Measurements from ENCODE around the gene C20orf144. TPM values are rescaled to one million over a fixed set of nuclear protein-coding genes. Genes with fewer than 3 reads are reported as not detected.

C20orf144 gene
- polyA plus RNA-seq, 2 donors, result 0.02 to 0.04 TPM

DNA sequence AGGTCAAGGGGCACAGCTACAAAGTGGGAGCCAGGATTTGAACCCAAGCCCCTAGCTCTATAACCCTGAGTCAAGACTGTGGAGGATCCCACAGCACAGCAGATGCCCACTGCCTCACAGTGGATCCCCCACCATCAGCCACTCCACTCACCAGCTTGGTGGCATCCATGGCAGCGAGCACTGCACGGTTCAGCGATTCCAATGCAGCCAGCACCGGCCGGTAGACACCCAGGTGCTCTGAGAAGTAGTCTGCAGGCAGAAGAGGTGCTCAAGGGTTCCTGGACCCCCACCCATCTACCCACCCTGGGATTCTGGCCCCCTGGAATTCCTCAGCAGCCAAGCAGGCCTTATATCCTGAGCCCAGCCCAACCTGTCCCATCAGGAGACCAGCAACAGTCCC lies 7.1 kb downstream of the C20orf144 start:
- Histone ChIP-seq H3K27ac (ENCODE audit: low read depth in 2 of 2, low read length in 1 of 2) (no peak overlapping the region), H3K9me3 (ENCODE audit: control insufficient read depth in 2 of 2, insufficient read depth in 1 of 2, low read depth in 1 of 2, low read length in 1 of 2) (no peaks in the 10 kb centered on the region), H3K4me1 (ENCODE audit: control insufficient read depth in 2 of 2, insufficient read depth in 2 of 2, low read length in 1 of 2) (peaks cover 6 to 25% of the 10 kb centered on the region in 2 donors), H3K27me3 (ENCODE audit: control insufficient read depth in 1 of 2, insufficient read depth in 2 of 2, low read length in 2 of 2) (no peaks in the 10 kb centered on the region), H3K36me3 (ENCODE audit: control insufficient read depth in 2 of 2, insufficient read depth in 2 of 2, low read length in 1 of 2) (peaks cover 0 to 2% of the 10 kb centered on the region in 2 donors), H3K4me3 (ENCODE audit: low read depth in 1 of 2, low read length in 2 of 2) (no peak overlapping the region)
- WGBS, 2 donors, result 90 to 97% methylated on average over 5 of the region's 5 CpGs

DNA sequence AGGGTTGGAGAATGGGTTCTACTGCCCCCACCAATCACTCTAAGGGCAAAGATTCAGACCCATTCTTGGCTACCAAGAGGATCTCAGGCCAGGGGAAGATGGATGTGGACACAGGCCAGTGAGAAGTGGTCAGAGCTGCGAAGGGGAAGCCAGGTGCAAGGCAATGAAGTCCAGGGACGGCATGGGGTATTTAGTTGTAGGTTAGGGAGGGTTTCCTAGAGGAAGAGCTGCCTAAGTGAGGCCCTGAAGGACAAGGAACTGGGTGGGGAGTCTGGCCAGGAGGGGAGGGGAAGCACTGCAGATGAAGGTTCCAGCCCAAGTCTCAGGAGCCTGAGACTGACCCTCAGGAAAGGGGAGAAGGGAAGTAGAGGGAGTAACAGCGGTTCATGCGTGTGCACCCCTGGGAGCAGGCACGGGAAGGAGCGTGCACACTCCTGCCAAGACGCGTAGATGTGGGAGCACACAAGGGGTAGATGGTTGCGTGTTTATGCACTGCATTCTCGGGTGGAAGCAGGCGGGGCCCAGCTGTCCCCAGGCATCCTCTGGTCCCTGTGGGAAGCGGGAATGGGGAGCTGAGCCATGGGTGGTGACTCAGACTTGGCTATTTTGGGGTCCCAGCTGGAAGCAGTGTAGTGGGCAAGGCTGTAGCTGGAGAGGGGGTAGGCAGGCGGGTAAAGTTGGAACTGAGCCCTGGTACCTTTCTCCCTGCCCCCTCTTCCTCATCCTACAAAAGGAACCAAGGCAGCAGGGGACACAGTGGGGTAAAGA lies 7.9 kb downstream of the C20orf144 start:
- peaks cover 0 to 2% of the 10 kb centered on the region in 2 donors for H3K36me3 ChIP-seq (ENCODE audit: control insufficient read depth in 2 of 2, insufficient read depth in 2 of 2, low read length in 1 of 2)
- no peaks in the 10 kb centered on the region for H3K27me3 ChIP-seq (ENCODE audit: control insufficient read depth in 1 of 2, insufficient read depth in 2 of 2, low read length in 2 of 2)
- H3K9me3 ChIP-seq (ENCODE audit: control insufficient read depth in 2 of 2, insufficient read depth in 1 of 2, low read depth in 1 of 2, low read length in 1 of 2), result no peaks in the 10 kb centered on the region
- no peak overlapping the region for H3K27ac ChIP-seq (ENCODE audit: low read depth in 2 of 2, low read length in 1 of 2)
- H3K4me3 ChIP-seq (ENCODE audit: low read depth in 1 of 2, low read length in 2 of 2), result no peak overlapping the region
- peaks cover 4 to 20% of the 10 kb centered on the region in 2 donors for H3K4me1 ChIP-seq (ENCODE audit: control insufficient read depth in 2 of 2, insufficient read depth in 2 of 2, low read length in 1 of 2)
- WGBS, 2 donors, result 70 to 73% methylated on average over 13 of the region's 13 CpGs

GRCh38 chr20:33670715-33671499 lies 8.8 kb downstream of the C20orf144 start:
- H3K4me1 ChIP-seq (ENCODE audit: control insufficient read depth in 2 of 2, insufficient read depth in 2 of 2, low read length in 1 of 2), result peaks cover 4 to 20% of the 10 kb centered on the region in 2 donors
- 82 to 87% methylated on average over 6 of the region's 6 CpGs for WGBS, 2 donors
- no peak overlapping the region for H3K27ac ChIP-seq (ENCODE audit: low read depth in 2 of 2, low read length in 1 of 2)
- no peaks in the 10 kb centered on the region for H3K9me3 ChIP-seq (ENCODE audit: control insufficient read depth in 2 of 2, insufficient read depth in 1 of 2, low read depth in 1 of 2, low read length in 1 of 2)
- H3K4me3 ChIP-seq (ENCODE audit: low read depth in 1 of 2, low read length in 2 of 2), result no peak overlapping the region
- H3K27me3 ChIP-seq (ENCODE audit: control insufficient read depth in 1 of 2, insufficient read depth in 2 of 2, low read length in 2 of 2), result no peaks in the 10 kb centered on the region
- H3K36me3 ChIP-seq (ENCODE audit: control insufficient read depth in 2 of 2, insufficient read depth in 2 of 2, low read length in 1 of 2), result peaks cover 0 to 2% of the 10 kb centered on the region in 2 donors

DNA sequence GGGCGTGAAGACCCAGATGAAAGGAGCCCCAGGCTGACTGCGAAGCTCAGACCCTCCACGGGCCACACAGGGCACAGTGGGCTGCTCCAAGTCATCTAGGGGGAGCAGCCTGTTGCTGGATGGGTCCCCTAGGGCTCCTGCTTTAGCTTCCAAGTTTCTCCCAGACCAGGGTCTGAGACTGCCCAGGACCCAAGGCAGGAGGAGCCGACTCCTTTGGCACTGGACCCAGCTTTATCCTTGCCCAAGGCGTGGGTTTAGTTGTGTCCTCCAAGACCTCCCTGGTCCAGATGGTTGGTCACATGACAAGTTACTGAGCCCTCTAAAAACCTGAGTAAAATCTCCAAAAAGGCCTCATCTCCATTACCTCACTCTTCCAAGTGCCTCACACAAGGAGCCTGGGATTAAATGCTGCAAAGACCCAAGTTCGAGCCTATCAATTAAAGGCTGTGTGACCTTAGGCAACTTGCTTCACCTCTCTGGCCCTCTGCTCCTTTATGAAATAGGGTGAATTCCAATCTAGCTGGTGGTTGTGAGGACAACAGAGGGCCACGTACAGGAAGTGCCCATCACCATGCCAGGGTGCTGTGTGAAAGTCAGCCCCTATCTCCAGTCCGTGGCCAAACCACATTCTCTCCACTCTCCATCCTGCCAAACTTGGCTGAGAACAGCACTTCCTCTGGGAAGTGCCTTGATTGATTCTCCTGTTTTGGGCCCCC lies 9.6 kb downstream of the C20orf144 start:
- 79 to 82% methylated on average over 8 of the region's 8 CpGs for WGBS, 2 donors

GRCh38 chr20:33672426-33673113 lies 10.4 kb downstream of the C20orf144 start:
- 64 to 74% methylated on average over 17 of the region's 17 CpGs for WGBS, 2 donors
- H3K36me3 ChIP-seq (ENCODE audit: control insufficient read depth in 2 of 2, insufficient read depth in 2 of 2, low read length in 1 of 2), result peaks cover 0 to 9% of the 10 kb centered on the region in 2 donors
- H3K27ac ChIP-seq (ENCODE audit: low read depth in 2 of 2, low read length in 1 of 2), result no peak overlapping the region
- no peaks in the 10 kb centered on the region for H3K9me3 ChIP-seq (ENCODE audit: control insufficient read depth in 2 of 2, insufficient read depth in 1 of 2, low read depth in 1 of 2, low read length in 1 of 2)
- H3K4me1 ChIP-seq (ENCODE audit: control insufficient read depth in 2 of 2, insufficient read depth in 2 of 2, low read length in 1 of 2), result peaks cover 4 to 13% of the 10 kb centered on the region in 2 donors
- H3K4me3 ChIP-seq (ENCODE audit: low read depth in 1 of 2, low read length in 2 of 2), result no peak overlapping the region
- H3K27me3 ChIP-seq (ENCODE audit: control insufficient read depth in 1 of 2, insufficient read depth in 2 of 2, low read length in 2 of 2), result no peaks in the 10 kb centered on the region

More for the DNA sequence above, 9.6 kb downstream of the C20orf144 start:
- no peaks in the 10 kb centered on the region for H3K27me3 ChIP-seq (ENCODE audit: control insufficient read depth in 1 of 2, insufficient read depth in 2 of 2, low read length in 2 of 2)
- H3K9me3 ChIP-seq (ENCODE audit: control insufficient read depth in 2 of 2, insufficient read depth in 1 of 2, low read depth in 1 of 2, low read length in 1 of 2), result no peaks in the 10 kb centered on the region
- peaks cover 0 to 8% of the 10 kb centered on the region in 2 donors for H3K36me3 ChIP-seq (ENCODE audit: control insufficient read depth in 2 of 2, insufficient read depth in 2 of 2, low read length in 1 of 2)
- peak overlapping the region in 1 of 2 donors; percentile 33 for H3K27ac ChIP-seq (ENCODE audit: low read depth in 2 of 2, low read length in 1 of 2)
- no peak overlapping the region for H3K4me3 ChIP-seq (ENCODE audit: low read depth in 1 of 2, low read length in 2 of 2)
- H3K4me1 ChIP-seq (ENCODE audit: control insufficient read depth in 2 of 2, insufficient read depth in 2 of 2, low read length in 1 of 2), result peaks cover 4 to 18% of the 10 kb centered on the region in 2 donors

DNA sequence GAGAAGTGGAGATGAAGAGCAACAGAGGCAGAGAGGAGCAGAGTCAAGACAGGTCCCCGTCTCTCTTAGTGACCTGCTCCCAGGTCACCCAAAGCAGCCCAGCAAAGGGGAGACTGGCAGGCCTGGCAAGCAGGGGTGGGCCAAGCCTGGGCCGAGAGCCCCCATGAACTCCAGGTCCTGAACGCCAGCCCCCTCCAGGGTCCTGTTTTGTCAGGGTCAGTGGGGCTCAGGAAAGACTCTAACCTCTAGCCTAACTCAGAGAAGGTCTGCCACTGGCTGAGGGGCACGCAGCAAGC lies 10.9 kb downstream of the C20orf144 start:
- peaks cover 4 to 11% of the 10 kb centered on the region in 2 donors for H3K4me1 ChIP-seq (ENCODE audit: control insufficient read depth in 2 of 2, insufficient read depth in 2 of 2, low read length in 1 of 2)
- H3K9me3 ChIP-seq (ENCODE audit: control insufficient read depth in 2 of 2, insufficient read depth in 1 of 2, low read depth in 1 of 2, low read length in 1 of 2), result no peaks in the 10 kb centered on the region
- peak overlapping the region in 1 of 2 donors; percentile 28 for H3K27ac ChIP-seq (ENCODE audit: low read depth in 2 of 2, low read length in 1 of 2)
- H3K27me3 ChIP-seq (ENCODE audit: control insufficient read depth in 1 of 2, insufficient read depth in 2 of 2, low read length in 2 of 2), result no peaks in the 10 kb centered on the region
- whole genome bisulfite sequencing, 2 donors, result 76 to 83% methylated on average over 4 of the region's 4 CpGs
- H3K4me3 ChIP-seq (ENCODE audit: low read depth in 1 of 2, low read length in 2 of 2), result peak overlapping the region in 1 of 2 donors; percentile 77
- peaks cover 0 to 9% of the 10 kb centered on the region in 2 donors for H3K36me3 ChIP-seq (ENCODE audit: control insufficient read depth in 2 of 2, insufficient read depth in 2 of 2, low read length in 1 of 2)

DNA sequence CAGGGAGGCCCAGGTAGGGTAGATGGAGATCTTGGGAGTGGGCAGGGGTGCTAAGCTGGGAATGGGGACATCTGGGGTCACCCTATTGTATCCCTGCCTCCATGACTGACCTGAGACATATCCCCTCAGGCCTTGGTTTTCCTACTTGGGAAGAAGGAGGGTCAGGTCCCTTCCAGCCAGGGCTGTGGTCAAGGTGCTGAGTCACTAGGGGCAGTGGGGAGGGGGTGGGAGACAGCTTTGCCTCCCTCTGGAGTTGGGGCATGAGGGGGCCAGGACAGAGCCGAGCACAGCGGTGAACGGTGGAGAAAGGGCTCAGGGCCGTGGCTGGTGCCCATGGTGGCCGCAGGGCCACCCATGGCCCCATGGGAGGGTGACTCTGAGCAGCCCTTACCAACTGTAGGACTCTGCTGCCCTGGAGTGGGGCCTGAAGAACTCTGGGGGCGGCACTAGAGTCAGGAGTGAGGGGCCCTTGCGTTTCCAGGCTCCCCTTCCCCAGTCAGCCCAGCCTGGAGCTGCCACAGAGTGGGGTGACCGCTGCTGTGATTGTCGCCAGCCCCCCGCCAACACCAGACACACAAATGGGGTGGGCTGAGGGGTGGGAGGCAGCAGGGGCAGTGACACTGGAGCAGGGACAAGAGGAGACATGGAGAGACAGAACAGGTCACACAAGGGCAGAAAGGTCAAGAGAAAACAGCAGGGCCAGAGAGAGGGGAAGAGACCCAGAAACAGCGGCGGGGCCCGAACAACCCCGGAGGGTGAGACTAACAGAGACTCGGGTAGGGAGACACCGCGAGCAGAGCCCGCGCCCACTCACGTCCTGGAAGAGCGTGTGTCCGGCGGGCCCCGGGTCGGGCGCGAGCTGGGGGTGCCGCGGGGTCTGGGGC lies 11.5 kb downstream of the C20orf144 start:
- H3K4me1 ChIP-seq (ENCODE audit: control insufficient read depth in 2 of 2, insufficient read depth in 2 of 2, low read length in 1 of 2), result peaks cover 4 to 11% of the 10 kb centered on the region in 2 donors
- WGBS, 2 donors, result 18 to 22% methylated on average over 19 to 29 of the region's 29 CpGs

GRCh38 chr20:33674294-33675135 lies 12.4 kb downstream of the C20orf144 start, which contains the start of gene NECAB3:
Gene NECAB3, minus strand, starts transcription at chr20:33674428. Its CDS starts 76 bp downstream, at chr20:33674352.
- 4 to 7% methylated on average over 43 to 73 of the region's 73 CpGs for WGBS, 2 donors
- Histone ChIP-seq H3K27me3 (ENCODE audit: control insufficient read depth in 1 of 2, insufficient read depth in 2 of 2, low read length in 2 of 2) (no peaks in the 10 kb centered on the region), H3K9me3 (ENCODE audit: control insufficient read depth in 2 of 2, insufficient read depth in 1 of 2, low read depth in 1 of 2, low read length in 1 of 2) (no peaks in the 10 kb centered on the region), H3K4me1 (ENCODE audit: control insufficient read depth in 2 of 2, insufficient read depth in 2 of 2, low read length in 1 of 2) (peaks cover 4 to 11% of the 10 kb centered on the region in 2 donors), H3K4me3 (ENCODE audit: low read depth in 1 of 2, low read length in 2 of 2) (peak within 1 kb of the TSS; percentile 59 to 77), H3K27ac (ENCODE audit: low read depth in 2 of 2, low read length in 1 of 2) (peak within 1 kb of the TSS; percentile 86 to 93), H3K36me3 (ENCODE audit: control insufficient read depth in 2 of 2, insufficient read depth in 2 of 2, low read length in 1 of 2) (peaks cover 0 to 10% of the 10 kb centered on the region in 2 donors)

More for the DNA sequence above, 11.5 kb downstream of the C20orf144 start:
- peak overlapping the region; percentile 86 to 93 for H3K27ac ChIP-seq (ENCODE audit: low read depth in 2 of 2, low read length in 1 of 2)
- peaks cover 0 to 9% of the 10 kb centered on the region in 2 donors for H3K36me3 ChIP-seq (ENCODE audit: control insufficient read depth in 2 of 2, insufficient read depth in 2 of 2, low read length in 1 of 2)
- H3K9me3 ChIP-seq (ENCODE audit: control insufficient read depth in 2 of 2, insufficient read depth in 1 of 2, low read depth in 1 of 2, low read length in 1 of 2), result no peaks in the 10 kb centered on the region
- no peaks in the 10 kb centered on the region for H3K27me3 ChIP-seq (ENCODE audit: control insufficient read depth in 1 of 2, insufficient read depth in 2 of 2, low read length in 2 of 2)
- peak overlapping the region; percentile 59 to 77 for H3K4me3 ChIP-seq (ENCODE audit: low read depth in 1 of 2, low read length in 2 of 2)

All from esophagus (tissue), 2 donors.